K562 (cell line): ENCODE measurements around the gene ARHGAP33. TPM values are rescaled to one million over a fixed set of nuclear protein-coding genes. Genes with fewer than 3 reads are reported as not detected.

Experiments
- ATAC-seq: fragments of 200-7000 bp; cut with Tn5 transposase; 3 replicates; pipeline ENCODE4 v1.9.1; 2020; ENCODE audit warnings: moderate library complexity
- BruUV-seq: library from RNA; stranded (reverse); fragments of 400-500 nt; replicated peaks from 2 replicates; lab custom pipeline; 2021; lab: Mats Ljungman, UMichigan
- CTCF ChIA-PET: fragments of 300-600 bp; formaldehyde crosslinking; extraction: SDS; loops from one replicate; lab custom pipeline; 2021; ENCODE audit warnings: low intra/inter-chr PET ratio; lab: Yijun Ruan, JAX
- POLR2A ChIA-PET: fragments of 300-600, 350-650 bp; sonication (Branson Sonifier 250); formaldehyde crosslinking; extraction: SDS; loops from one replicate; lab custom pipeline; 2021; ENCODE audit warnings: antibody characterized with exemption, inconsistent platforms; lab: Yijun Ruan, JAX
- DNase-seq, 4 experiments: peaks; one replicate each; pipeline versions ENCODE4 v3.0.0 to v3.0.0-alpha.2; 2011 to 2018; ENCODE audit warnings: low spot score in 3 of 4, mixed read lengths in 3 of 4; ENCODE audit errors: extremely low read depth in 1 of 4
- FAIRE-seq: peaks from 2 replicates; lab custom pipeline; 2011; peaks lifted over from hg19 to GRCh38; lab: Jason Lieb, UNC
- H2AFZ ChIP-seq: 2 replicates; pipeline ENCODE4 v1.6.0; 2011; ENCODE audit warnings: low read depth, low read length, control low read depth, inconsistent platforms
- H3K27ac ChIP-seq: fragments of 200-600 bp; 3 replicates; pipeline ENCODE4 v1.8.0; 2011; ENCODE audit warnings: low read depth, mild to moderate bottlenecking, control low read depth, inconsistent platforms, low read length, moderate library complexity, mixed read lengths; ENCODE audit errors: extremely low read depth
- H3K27me3 ChIP-seq, 2 experiments: fragments of 300-600 bp in 1 of 2; 2 replicates in 1 of 2; 3 replicates in 1 of 2; pipeline versions ENCODE4 v1.6.0 to v1.8.0; 2011; ENCODE audit warnings: inconsistent platforms in 2 of 2, low read length in 2 of 2, mild to moderate bottlenecking in 1 of 2, mixed read lengths in 1 of 2, moderate library complexity in 1 of 2; ENCODE audit not compliant: control insufficient read depth in 2 of 2, insufficient read depth in 2 of 2
- H3K36me3 ChIP-seq: fragments of 300-600 bp; 3 replicates; pipeline ENCODE4 v1.8.0; 2011; ENCODE audit warnings: mild to moderate bottlenecking, low read length, inconsistent platforms; ENCODE audit not compliant: control insufficient read depth, insufficient read depth
- H3K4me1 ChIP-seq, 2 experiments: fragments of 200-600 bp in 1 of 2; replicated peaks in 1 of 2; 2 replicates in 1 of 2; 3 replicates in 1 of 2; pipeline versions ENCODE4 v1.5.1 to v1.8.0; 2011; ENCODE audit warnings: inconsistent platforms in 2 of 2, low read length in 2 of 2, mild to moderate bottlenecking in 1 of 2, mixed read lengths in 1 of 2, moderate library complexity in 1 of 2; ENCODE audit not compliant: control insufficient read depth in 2 of 2, insufficient read depth in 2 of 2
- H3K4me2 ChIP-seq: 2 replicates; pipeline ENCODE4 v1.6.1; 2011; ENCODE audit warnings: low read length, control low read depth, inconsistent platforms, mixed read lengths; ENCODE audit not compliant: insufficient read depth
- H3K4me3 ChIP-seq: fragments of 200-600 bp; sonication (generic), shearing (Covaris generic); 2 replicates; pipeline ENCODE4 v1.5.1; 2016; ENCODE audit warnings: control low read depth, inconsistent platforms
- H3K79me2 ChIP-seq: fragments of 200-600 bp; 3 replicates; pipeline ENCODE4 v1.8.0; 2011; ENCODE audit warnings: low read length, inconsistent platforms; ENCODE audit not compliant: control insufficient read depth, insufficient read depth
- H3K9ac ChIP-seq, 2 experiments: 2 replicates each; pipeline versions ENCODE4 v1.6.0 to v1.6.1; 2011; ENCODE audit warnings: low read depth in 2 of 2, low read length in 2 of 2, control low read depth in 1 of 2, inconsistent platforms in 1 of 2, mild to moderate bottlenecking in 1 of 2, mixed read lengths in 1 of 2; ENCODE audit not compliant: insufficient read depth in 1 of 2
- H3K9me1 ChIP-seq: one replicate; pipeline ENCODE4 v1.6.0; 2011; ENCODE audit warnings: inconsistent platforms, mild to moderate bottlenecking, low read length, moderate library complexity; ENCODE audit not compliant: control insufficient read depth, insufficient read depth
- H3K9me3 ChIP-seq: replicated peaks from 2 replicates; pipeline ENCODE4 v1.5.1; 2011; ENCODE audit warnings: low read depth, low read length, inconsistent platforms; ENCODE audit not compliant: control insufficient read depth, insufficient read depth
- H4K20me1 ChIP-seq: replicated peaks from 2 replicates; pipeline ENCODE4 v1.6.1; 2011; ENCODE audit warnings: low read length, inconsistent platforms, mixed read lengths; ENCODE audit not compliant: control insufficient read depth, insufficient read depth
- DDX20 ChIP-seq: fragments of 450-650 bp; IDR thresholded peaks from 2 replicates; pipeline ENCODE4 v1.6.1; 2016; ENCODE audit warnings: missing genetic modification characterization, low read depth, mild to moderate bottlenecking, missing compliant biosample characterization, moderate library complexity
- IFI16 ChIP-seq: fragments of 250-450 bp; sonication (Bioruptor Pico); IDR thresholded peaks from 2 replicates; pipeline ENCODE4 v2.1.2; 2022; ENCODE audit warnings: mild to moderate bottlenecking, inconsistent platforms
- LEF1 ChIP-seq: fragments of 450-650 bp; IDR thresholded peaks from 2 replicates; pipeline ENCODE4 v1.6.1; 2016; ENCODE audit warnings: mild to moderate bottlenecking
- RB1 ChIP-seq: fragments of 450-650 bp; IDR thresholded peaks from 2 replicates; pipeline ENCODE4 v1.6.1; 2017; ENCODE audit warnings: low read depth, mild to moderate bottlenecking
- RBFOX2 ChIP-seq: fragments of 200-400 bp; formaldehyde crosslinking; IDR thresholded peaks from 2 replicates; pipeline ENCODE4 v1.6.1; 2017; ENCODE audit warnings: low read depth, mild to moderate bottlenecking, low read length, moderate library complexity
- YBX1 ChIP-seq: fragments of 450-650 bp; IDR thresholded peaks from 2 replicates; pipeline ENCODE4 v1.7.1; 2016; ENCODE audit warnings: mild to moderate bottlenecking
- WGBS: fragments of 100-300 bp; shearing (Covaris generic); methylation state at CpG from one replicate; pipeline ENCODE4 v1.1.6; 2016; ENCODE audit warnings: low coverage, mixed read lengths; ENCODE audit not compliant: insufficient coverage; ENCODE audit errors: missing lambda C conversion rate; 5-methylcytosine and 5-hydroxymethylcytosine counted together
- in situ Hi-C: fragments of 300-500 bp; cut with MboI; formaldehyde crosslinking; loops from 4 replicates; pipeline ENCODE4 v1.15.0; 2018; ENCODE audit warnings: inconsistent platforms, mixed read lengths
- intact Hi-C: fragments of 100-400 bp; cut with micrococcal nuclease; formaldehyde crosslinking; loops from 2 replicates; pipeline ENCODE4 v1.14.2; 2022
- polyA plus RNA-seq, 8 experiments: library from polyadenylated mRNA; depleted of rRNA in 4 of 8; stranded (reverse) in 5 of 8; unstranded in 3 of 8; fragments of >200 nt; fragmentation: Nextera tagmentation in 2 of 8; fragmentation: Illumina TruSeq in 1 of 8; extraction: Ambion mirVana in 2 of 8; extraction: Trizol in 1 of 8; gene quantifications; 2 replicates each; pipeline versions ENCODE4 v1.2.1 to v1.2.3, GENCODE V29; 2011 to 2014; ENCODE audit warnings: inconsistent platforms in 1 of 8, missing spikeins in 1 of 8
- total RNA-seq, 7 experiments: library from RNA; depleted of rRNA in 6 of 7; stranded (reverse); fragments of >200 nt in 6 of 7; fragmentation: Illumina TruSeq in 2 of 7; extraction: Trizol in 2 of 7; gene quantifications; 2 replicates each; pipeline versions ENCODE4 v1.2.1 to v1.2.3, GENCODE V29; 2011 to 2021; ENCODE audit warnings: low replicate concordance in 1 of 7

ARHGAP33 gene
- total and polyA plus RNA-seq, 9 of the 15 experiments (the other 6 are each of a cell fraction or from before 2014, with no cell fraction given), result 0.06 to 26.6 (median 1.6) TPM; not detected in 1

DNA sequence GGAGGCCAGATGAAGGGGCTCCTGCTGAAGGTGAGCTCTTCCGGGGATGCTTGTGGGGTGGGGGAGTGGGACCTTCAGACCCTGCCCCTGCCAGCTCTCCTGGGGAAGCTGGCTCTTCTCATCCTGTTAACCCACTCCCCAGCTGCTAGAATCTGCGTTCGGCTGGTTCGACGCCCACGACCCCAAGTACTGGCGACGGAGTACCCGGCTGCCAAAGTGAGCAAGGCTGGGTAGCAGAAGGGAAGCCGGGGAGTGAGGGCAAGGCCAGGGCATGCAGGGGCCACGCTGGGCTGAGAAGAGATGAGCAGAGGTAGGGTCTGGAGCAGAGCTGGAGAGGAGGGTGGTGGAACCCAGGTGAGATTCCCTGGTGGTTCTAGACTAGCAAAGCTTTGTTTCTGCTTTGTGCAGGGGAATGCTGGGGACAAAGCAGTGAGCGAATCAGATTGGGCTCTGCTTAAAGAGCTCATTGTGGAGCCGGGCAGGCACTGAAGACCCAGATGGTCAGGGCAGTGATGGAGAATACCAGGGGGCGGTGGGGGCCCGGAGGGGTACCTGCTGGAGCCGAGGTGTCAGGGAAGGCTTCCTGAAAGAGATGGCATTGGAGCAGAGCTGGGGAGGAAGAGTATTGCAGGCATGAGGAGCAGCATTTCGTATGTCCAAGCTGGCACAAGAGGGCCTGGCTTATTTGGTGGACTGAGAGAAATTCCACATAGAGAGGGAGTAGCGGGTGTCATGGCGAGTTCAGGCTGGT, 47.2 kb upstream of the ARHGAP33 start:
- no peak for DNase-seq
- Histone ChIP-seq H4K20me1 (0 out of 2 replicates have a peak, but pooled peaks cover 2% of the 10 kb centered on the region), H3K9me3 (no peaks in the 10 kb centered on the region)
- no peak for ATAC-seq
- in situ Hi-C loops, result no loop called here
- CTCF ChIA-PET, result no interaction called here
- TF ChIP-seq IFI16 (CRISPR knock-in tag), result no peak
- no peak for TF ChIP-seq RB1
- TF ChIP-seq, all 486 proteins: peak for 0
- WGBS, result 91% methylated on average over 19 of the region's 19 CpGs
- Histone ChIP-seq H3K36me3 (peaks cover 96% of the 10 kb centered on the region; the same call in 2 of the 3 replicates), H3K27me3 (no peaks in the 10 kb centered on the region), H3K4me3 (no peak overlapping the region), H3K9me1 (no peaks in the 10 kb centered on the region), H3K27ac (no peak overlapping the region), H2AFZ (no peak overlapping the region), H3K79me2 (no peaks in the 10 kb centered on the region), H3K4me2 (no peak overlapping the region), H3K9ac (no peak overlapping the region), H3K4me1 (peaks cover 0 to 10% of the 10 kb centered on the region in 2 experiments; a peak in 1 of 5 replicates)
- TSS peak; percentile 40 for BruUV-seq
- POLR2A ChIA-PET, result interaction anchor here (1.7 to 2.9 kb wide), 3 partner anchors 9 to 12 kb away, joined by 7 to 18 read pairs (median 12); partner anchors contain the start of gene KMT2B
- no peak for FAIRE-seq
- intact Hi-C loops, result no loop called here

- in situ Hi-C loops (no loop called here), intact Hi-C loops (no loop called here)
- ChIA-PET CTCF (no interaction called here), POLR2A (interaction anchor here (1.7 to 2.9 kb wide), 3 partner anchors 8 to 11 kb away, joined by 7 to 18 read pairs (median 12); partner anchors contain the start of gene KMT2B)
- TF ChIP-seq RBFOX2, result peak; percentile 47; the same call in 1 of the 2 replicates
- no peak for TF ChIP-seq LEF1
- TF ChIP-seq YBX1, result no peak
- no peak for TF ChIP-seq DDX20
- Histone ChIP-seq H3K9me3 (no peaks in the 10 kb centered on the region), H3K4me2 (no peak overlapping the region), H3K27ac (no peak overlapping the region), H3K4me1 (peaks cover 0 to 10% of the 10 kb centered on the region in 2 experiments; a peak in 1 of 5 replicates), H2AFZ (no peak overlapping the region), H3K9ac (no peak overlapping the region), H3K36me3 (peaks cover 96% of the 10 kb centered on the region; the same call in 2 of the 3 replicates), H3K79me2 (no peaks in the 10 kb centered on the region), H3K4me3 (no peak overlapping the region), H4K20me1 (0 out of 2 replicates have a peak, but pooled peaks cover 2% of the 10 kb centered on the region), H3K27me3 (no peaks in the 10 kb centered on the region), H3K9me1 (no peaks in the 10 kb centered on the region)
- no peak for FAIRE-seq
- WGBS, result 96% methylated on average over 16 of the region's 18 CpGs
- no peak for DNase-seq
- no peak for ATAC-seq
- BruUV-seq, result no TSS peak
Measured at GRCh38 chr19:35729021-35729420, 46.3 kb upstream of the ARHGAP33 start.
